ENCODE measurements around the gene MAGEA2B.
"Not testable (repeated sequence)": the region's sequence is repeated elsewhere in the genome, so short reads cannot be mapped to it uniquely, and the experiment has no call there.

MAGEA2B gene

GRCh38 chrX:152759544-152759943, 45.1 kb downstream of the MAGEA2B start:
- not testable (repeated sequence) for FAIRE-seq

- FAIRE-seq, result not testable (repeated sequence)
Observed at GRCh38 chrX:152761582-152761981, 47.2 kb downstream of the MAGEA2B start.

- not testable (repeated sequence) for FAIRE-seq
Observed at GRCh38 chrX:152766562-152766961, 52.1 kb downstream of the MAGEA2B start.

All from endometrium (tissue), 2 donors.